Tongue (tissue), 2 donors: Measurements from ENCODE around the gene PRAMEF25. TPM values are rescaled to one million over a fixed set of nuclear protein-coding genes. Genes with fewer than 3 reads are reported as not detected.
"Not testable (repeated sequence)": the region's sequence is repeated elsewhere in the genome, so short reads cannot be mapped to it uniquely, and the experiment has no call there.

Experiments used
- DNase-seq: peaks from one replicate; pipeline ENCODE4 v3.0.0-alpha.2; 2015
- total RNA-seq: library from RNA; depleted of rRNA; stranded (reverse); fragments of >200 nt; gene quantifications from one replicate; pipeline ENCODE4 v1.2.3, GENCODE V29; 2014

PRAMEF25 gene
- total RNA-seq = not detected

- DNase-seq = not testable (repeated sequence)
Observed at GRCh38 chr1:13070474-13070873, at the start of gene PRAMEF25. PRAMEF25 (plus strand) TSS chr1:13070774; CDS start chr1:13073694, 2,920 bp downstream.

- not testable (repeated sequence) for DNase-seq
Observed at GRCh38 chr1:13056475-13056874, 14.1 kb upstream of the PRAMEF25 start, which contains the start of gene PRAMEF27. PRAMEF27 (minus strand) TSS chr1:13056575; CDS start chr1:13053659, 2,916 bp downstream.

- not testable (repeated sequence) for DNase-seq
Observed at GRCh38 chr1:13116754-13117153, 46.2 kb downstream of the PRAMEF25 start, which contains the start of gene HNRNPCL2. HNRNPCL2 (minus strand) TSS chr1:13116854; CDS start chr1:13116400, 454 bp downstream.

Other genes starting within 250 kb of the PRAMEF25 start
- gene PRAMEF11, start 239.4 kb upstream of the PRAMEF25 start, total RNA-seq = not detected
- gene HNRNPCL1, start 222.1 kb upstream of the PRAMEF25 start, total RNA-seq = not detected
- not detected for gene PRAMEF2, start 213.7 kb upstream of the PRAMEF25 start, total RNA-seq
- not detected for gene PRAMEF4, start 184.6 kb upstream of the PRAMEF25 start, total RNA-seq
- gene PRAMEF10, start 172.5 kb upstream of the PRAMEF25 start, total RNA-seq = not detected
- gene PRAMEF7, start 154.2 kb upstream of the PRAMEF25 start, total RNA-seq = not detected
- gene PRAMEF6, start 123.2 kb upstream of the PRAMEF25 start, total RNA-seq = not detected
- not detected for gene PRAMEF27, start 14.2 kb upstream of the PRAMEF25 start, total RNA-seq
- gene HNRNPCL3, start 10.0 kb upstream of the PRAMEF25 start, total RNA-seq = not detected
- not detected for gene HNRNPCL2, start 46.1 kb downstream of the PRAMEF25 start, total RNA-seq
- not detected for gene PRAMEF26, start 85.2 kb downstream of the PRAMEF25 start, total RNA-seq
- not detected for gene HNRNPCL4, start 94.9 kb downstream of the PRAMEF25 start, total RNA-seq
- not detected for gene PRAMEF9, start 101.1 kb downstream of the PRAMEF25 start, total RNA-seq
- not detected for gene PRAMEF13, start 130.6 kb downstream of the PRAMEF25 start, total RNA-seq
- not detected for gene PRAMEF18, start 155.4 kb downstream of the PRAMEF25 start, total RNA-seq
- gene PRAMEF5, start 183.4 kb downstream of the PRAMEF25 start, total RNA-seq = not detected
- not detected for gene PRAMEF8, start 214.4 kb downstream of the PRAMEF25 start, total RNA-seq
- gene PRAMEF33, start 232.8 kb downstream of the PRAMEF25 start, total RNA-seq = not detected
- not detected for gene PRAMEF15, start 244.8 kb downstream of the PRAMEF25 start, total RNA-seq